Caco-2 (cell line): Measurements from ENCODE around the gene TANGO2. TPM values are rescaled to one million over a fixed set of nuclear protein-coding genes. Genes with fewer than 3 reads are reported as not detected.

Experiments
- BruUV-seq: library from RNA; stranded (reverse); fragments of 400-500 nt; replicated peaks from 2 replicates; lab custom pipeline; 2021; lab: Mats Ljungman, UMichigan
- CTCF ChIA-PET: fragments of 300-600 bp; sonication (Branson Sonifier 250); formaldehyde crosslinking; loops from one replicate; lab custom pipeline; 2022; ENCODE audit warnings: antibody characterized with exemption; lab: Charles Lee
- POLR2A ChIA-PET: fragments of 300-600 bp; sonication (Branson Sonifier 250); formaldehyde crosslinking; loops from one replicate; lab custom pipeline; 2022; ENCODE audit warnings: antibody characterized with exemption; lab: Charles Lee
- DNase-seq, 2 experiments: peaks; one replicate each; pipeline versions ENCODE4 v3.0.0 to v3.0.0-alpha.2; 2020 to 2022
- H3K27me3 ChIP-seq: replicated peaks from 2 replicates; pipeline ENCODE4 v1.6.0; 2011; ENCODE audit warnings: low read length; ENCODE audit not compliant: control insufficient read depth, insufficient read depth
- H3K36me3 ChIP-seq: 2 replicates; pipeline ENCODE4 v1.5.1; 2011; ENCODE audit warnings: low read length; ENCODE audit not compliant: control insufficient read depth, insufficient read depth
- H3K4me1 ChIP-seq: fragments of 250-450 bp; sonication (Bioruptor Pico); 2 replicates; pipeline ENCODE4 v1.5.1; 2020; ENCODE audit warnings: mild to moderate bottlenecking
- H3K4me3 ChIP-seq: 2 replicates; pipeline ENCODE4 v1.5.1; 2011; ENCODE audit warnings: low read depth, mild to moderate bottlenecking, control low read depth, low read length
- H3K9me3 ChIP-seq: fragments of 250-450 bp; sonication (Bioruptor Pico); 2 replicates; pipeline ENCODE4 v1.5.1; 2020; ENCODE audit warnings: mild to moderate bottlenecking, moderate library complexity
- H3K27ac Mint-ChIP-seq: one replicate; pipeline ENCODE4 v1.8.0; 2022; ENCODE audit warnings: mixed read lengths; ENCODE audit not compliant: unreplicated experiment
- H3K27me3 Mint-ChIP-seq: one replicate; pipeline ENCODE4 v1.8.0; 2022; ENCODE audit warnings: mixed read lengths; ENCODE audit not compliant: insufficient read depth, unreplicated experiment
- H3K36me3 Mint-ChIP-seq: one replicate; pipeline ENCODE4 v1.8.0; 2022; ENCODE audit warnings: mild to moderate bottlenecking, mixed read lengths; ENCODE audit not compliant: insufficient read depth, unreplicated experiment
- H3K4me1 Mint-ChIP-seq: one replicate; pipeline ENCODE4 v1.8.0; 2022; ENCODE audit warnings: low read depth, mixed read lengths; ENCODE audit not compliant: unreplicated experiment
- H3K4me3 Mint-ChIP-seq: one replicate; pipeline ENCODE4 v1.8.0; 2022; ENCODE audit warnings: mild to moderate bottlenecking, moderate library complexity, mixed read lengths; ENCODE audit not compliant: unreplicated experiment
- H3K9me3 Mint-ChIP-seq: one replicate; pipeline ENCODE4 v1.8.0; 2022; ENCODE audit warnings: mixed read lengths; ENCODE audit not compliant: unreplicated experiment
- CTCF ChIP-seq, 2 experiments: fragments of 200-600 bp in 1 of 2; IDR thresholded peaks; 1 replicate in 1 of 2; 2 replicates in 1 of 2; pipeline versions ENCODE4 v1.5.1 to v1.8.0; 2011 to 2022; ENCODE audit warnings: antibody characterized with exemption in 1 of 2, control low read depth in 1 of 2, inconsistent platforms in 1 of 2, low read depth in 1 of 2, low read length in 1 of 2, mild to moderate bottlenecking in 1 of 2, moderate library complexity in 1 of 2; ENCODE audit not compliant: insufficient read depth in 1 of 2, severe bottlenecking in 1 of 2, unreplicated experiment in 1 of 2
- intact Hi-C: fragments of 100-400 bp; cut with micrococcal nuclease; formaldehyde crosslinking; loops from one replicate; pipeline ENCODE4 v1.10.0; 2022; ENCODE audit not compliant: unreplicated experiment
- total RNA-seq: library from RNA; stranded (reverse); gene quantifications from 2 replicates; pipeline ENCODE4 v1.2.3, GENCODE V29; 2022

The TANGO2 gene
- total RNA-seq, 1 experiment from 2014 or later, result 26.6 TPM

GRCh38 chr22:20046730-20047129 is 25.8 kb downstream of the TANGO2 start:
- ChIA-PET POLR2A (no interaction called here), CTCF (no interaction called here)
- Histone ChIP-seq H3K36me3 (peaks cover 2% of the 10 kb centered on the region), H3K4me3 (no peak overlapping the region), H3K4me1 (no peaks in the 10 kb centered on the region), H3K27me3 (no peaks in the 10 kb centered on the region), H3K9me3 (peaks cover 6% of the 10 kb centered on the region; the same call in 1 of the 2 replicates)
- no peak for DNase-seq
- H3K4me1 Mint-ChIP-seq, result no peaks in the 10 kb centered on the region
- H3K36me3 Mint-ChIP-seq, result peaks cover 37% of the 10 kb centered on the region
- intact Hi-C loops, result no loop called here
- H3K27me3 Mint-ChIP-seq, result no peaks in the 10 kb centered on the region
- no TSS peak for BruUV-seq
- no peaks in the 10 kb centered on the region for H3K9me3 Mint-ChIP-seq
- no peak for TF ChIP-seq CTCF (IDR thresholded peaks at IDR 0.05; ENCODE audit: insufficient read depth in 1 of 2, low read depth in 1 of 2, low read length in 1 of 2, severe bottlenecking in 1 of 2, unreplicated experiment in 1 of 2)
- H3K27ac Mint-ChIP-seq, result no peak overlapping the region
- H3K4me3 Mint-ChIP-seq, result no peak overlapping the region

GRCh38 chr22:20051927-20052308 is 31.0 kb downstream of the TANGO2 start:
- no peaks in the 10 kb centered on the region for H3K27me3 Mint-ChIP-seq
- ChIA-PET POLR2A (no interaction called here), CTCF (interaction anchor here (0.6 kb wide), 1 partner anchor 89 kb away, joined by 3 read pairs; no protein-coding TSS in a partner anchor)

More at GRCh38 chr22:20051927-20052308, 31.0 kb downstream of the TANGO2 start:
- Histone ChIP-seq H3K36me3 (peaks cover 2% of the 10 kb centered on the region), H3K4me3 (no peak overlapping the region), H3K4me1 (no peaks in the 10 kb centered on the region), H3K9me3 (peaks cover 6% of the 10 kb centered on the region; the same call in 1 of the 2 replicates), H3K27me3 (no peaks in the 10 kb centered on the region)
- no peaks in the 10 kb centered on the region for H3K4me1 Mint-ChIP-seq
- no peak overlapping the region for H3K4me3 Mint-ChIP-seq
- no peaks in the 10 kb centered on the region for H3K9me3 Mint-ChIP-seq
- no TSS peak for BruUV-seq
- intact Hi-C loops, result no loop called here
- TF ChIP-seq CTCF (IDR thresholded peaks at IDR 0.05; ENCODE audit: insufficient read depth in 1 of 2, low read depth in 1 of 2, low read length in 1 of 2, severe bottlenecking in 1 of 2, unreplicated experiment in 1 of 2), result no peak
- DNase-seq, result no peak
- peaks cover 30% of the 10 kb centered on the region for H3K36me3 Mint-ChIP-seq
- H3K27ac Mint-ChIP-seq, result no peak overlapping the region
